H1 (cell line): ENCODE data around the gene LRRC2. TPM values are rescaled to one million over a fixed set of nuclear protein-coding genes. Genes with fewer than 3 reads are reported as not detected.
A peak's percentile ranks its signal among the peaks of the same experiment; 100 is the strongest.

Experiments
- CTCF ChIA-PET: fragments of 300-600 bp; sonication (Branson Sonifier 250); formaldehyde crosslinking; loops from one replicate; lab custom pipeline; 2021; ENCODE audit not compliant: partially characterized antibody; lab: Charles Lee
- POLR2A ChIA-PET: fragments of 300-600 bp; sonication (Branson Sonifier 250); formaldehyde crosslinking; loops from one replicate; lab custom pipeline; 2021; ENCODE audit warnings: inconsistent platforms; ENCODE audit not compliant: partially characterized antibody; lab: Charles Lee
- DNase-seq, 2 experiments: peaks; one replicate each; pipeline versions ENCODE4 v3.0.0 to v3.0.0-alpha.2; 2010 to 2022; ENCODE audit warnings: low spot score in 2 of 2, low read depth in 1 of 2, mixed read lengths in 1 of 2
- FAIRE-seq: peaks from 2 replicates; lab custom pipeline; 2011; peaks lifted over from hg19 to GRCh38; lab: Jason Lieb, UNC
- H2AFZ ChIP-seq: 2 replicates; pipeline ENCODE4 v1.8.1; 2012; ENCODE audit warnings: low read length, inconsistent platforms
- H2AK5ac ChIP-seq: 2 replicates; pipeline ENCODE4 v1.6.1; 2013; ENCODE audit warnings: low read depth, low read length
- H2BK120ac ChIP-seq: replicated peaks from 2 replicates; pipeline ENCODE3; 2013; ENCODE audit warnings: low read depth, low read length, inconsistent platforms
- H2BK12ac ChIP-seq: 2 replicates; pipeline ENCODE4 v1.6.1; 2013; ENCODE audit warnings: low read depth, low read length
- H2BK15ac ChIP-seq: 2 replicates; pipeline ENCODE4 v1.6.1; 2013; ENCODE audit warnings: low read length
- H2BK20ac ChIP-seq: 2 replicates; pipeline ENCODE4 v1.6.1; 2013; ENCODE audit warnings: low read length
- H2BK5ac ChIP-seq: 2 replicates; pipeline ENCODE4 v1.6.1; 2013; ENCODE audit warnings: low read depth, low read length
- H3K14ac ChIP-seq: 2 replicates; pipeline ENCODE4 v1.6.1; 2013; ENCODE audit warnings: inconsistent platforms; ENCODE audit not compliant: insufficient read length
- H3K18ac ChIP-seq: 2 replicates; pipeline ENCODE4 v1.6.1; 2013; ENCODE audit warnings: low read length; ENCODE audit errors: extremely low read depth
- H3K23ac ChIP-seq: 2 replicates; pipeline ENCODE4 v1.6.1; 2013; ENCODE audit warnings: inconsistent platforms; ENCODE audit not compliant: insufficient read length
- H3K23me2 ChIP-seq: 2 replicates; pipeline ENCODE4 v1.6.1; 2013; ENCODE audit warnings: low read depth, low read length
- H3K27ac ChIP-seq: 2 replicates; pipeline ENCODE4 v1.6.1; 2011; ENCODE audit warnings: low read depth, low read length, inconsistent platforms
- H3K27me3 ChIP-seq, 4 experiments: replicated peaks in 1 of 4; 1 replicate in 1 of 4; 2 replicates in 3 of 4; pipeline versions ENCODE4 v1.6.1 to v1.8.1; 2011 to 2013; ENCODE audit warnings: low read length in 3 of 4, mild to moderate bottlenecking in 3 of 4, inconsistent platforms in 2 of 4, mixed read lengths in 2 of 4, moderate library complexity in 1 of 4; ENCODE audit not compliant: control insufficient read depth in 3 of 4, insufficient read depth in 3 of 4; ENCODE audit errors: extremely low read depth in 1 of 4
- H3K36me3 ChIP-seq, 4 experiments: 2 replicates each; pipeline versions ENCODE4 v1.6.1 to v1.8.1; 2011 to 2013; ENCODE audit warnings: mild to moderate bottlenecking in 4 of 4, low read length in 3 of 4, moderate library complexity in 2 of 4, control low read depth in 1 of 4, inconsistent platforms in 1 of 4; ENCODE audit not compliant: insufficient read depth in 4 of 4, control insufficient read depth in 2 of 4
- H3K4ac ChIP-seq: replicated peaks from 2 replicates; pipeline ENCODE3; 2013; ENCODE audit warnings: low read length, low read depth, mixed read lengths, inconsistent platforms; ENCODE audit not compliant: insufficient read length
- H3K4me1 ChIP-seq, 4 experiments: replicated peaks in 1 of 4; 1 replicate in 1 of 4; 2 replicates in 3 of 4; pipeline versions ENCODE4 v1.6.1 to v1.8.1; 2011 to 2013; ENCODE audit warnings: low read length in 3 of 4, inconsistent platforms in 2 of 4, mixed read lengths in 1 of 4; ENCODE audit not compliant: insufficient read depth in 4 of 4, control insufficient read depth in 3 of 4
- H3K4me2 ChIP-seq, 2 experiments: 2 replicates each; pipeline versions ENCODE4 v1.6.1 to v1.8.1; 2011 to 2013; ENCODE audit warnings: low read depth in 2 of 2, low read length in 2 of 2, control low read depth in 1 of 2, inconsistent platforms in 1 of 2, mild to moderate bottlenecking in 1 of 2; ENCODE audit not compliant: insufficient read depth in 1 of 2
- H3K4me3 ChIP-seq, 4 experiments: fragments of 200-600, 300-600 bp in 1 of 4; sonication (generic), shearing (Covaris generic), sonication (Bioruptor Twin) in 1 of 4; 2 replicates each; pipeline versions ENCODE4 v1.5.1 to v1.8.1; 2011 to 2016; ENCODE audit warnings: low read length in 4 of 4, low read depth in 3 of 4, control low read depth in 2 of 4, inconsistent platforms in 2 of 4, mild to moderate bottlenecking in 2 of 4, mixed read lengths in 1 of 4, moderate library complexity in 1 of 4; ENCODE audit not compliant: insufficient read depth in 2 of 4; ENCODE audit errors: extremely low read depth in 1 of 4
- H3K56ac ChIP-seq: replicated peaks from 2 replicates; pipeline ENCODE3; 2013; ENCODE audit warnings: low read depth, mild to moderate bottlenecking, mixed read lengths, low read length, inconsistent platforms; ENCODE audit not compliant: insufficient read length
- H3K79me1 ChIP-seq: 2 replicates; pipeline ENCODE4 v1.6.1; 2013; ENCODE audit warnings: low read depth, low read length, control low read depth
- H3K79me2 ChIP-seq, 2 experiments: 2 replicates each; pipeline versions ENCODE4 v1.6.1 to v1.8.1; 2012 to 2013; ENCODE audit warnings: low read length in 2 of 2, mild to moderate bottlenecking in 2 of 2, inconsistent platforms in 1 of 2; ENCODE audit not compliant: insufficient read depth in 2 of 2, control insufficient read depth in 1 of 2
- H3K9ac ChIP-seq, 4 experiments: replicated peaks in 1 of 4; 1 replicate in 1 of 4; 2 replicates in 3 of 4; pipeline versions ENCODE4 v1.6.1 to v1.8.1; 2011 to 2013; ENCODE audit warnings: low read depth in 3 of 4, low read length in 3 of 4, control low read depth in 2 of 4, mild to moderate bottlenecking in 2 of 4, moderate library complexity in 2 of 4, inconsistent platforms in 1 of 4; ENCODE audit errors: extremely low read depth in 1 of 4
- H3K9me3 ChIP-seq, 2 experiments: 2 replicates each; pipeline versions ENCODE4 v1.6.1 to v1.8.1; 2012 to 2013; ENCODE audit warnings: mild to moderate bottlenecking in 2 of 2, moderate library complexity in 2 of 2, control low read depth in 1 of 2, inconsistent platforms in 1 of 2, low read depth in 1 of 2, low read length in 1 of 2, mixed read lengths in 1 of 2; ENCODE audit not compliant: insufficient read depth in 2 of 2
- H4K20me1 ChIP-seq, 2 experiments: replicated peaks in 1 of 2; 2 replicates each; pipeline versions ENCODE3 to v1.8.1; 2011 to 2013; ENCODE audit warnings: inconsistent platforms in 2 of 2, low read length in 2 of 2, mild to moderate bottlenecking in 1 of 2; ENCODE audit not compliant: insufficient read depth in 2 of 2, control insufficient read depth in 1 of 2
- H4K5ac ChIP-seq: 2 replicates; pipeline ENCODE4 v1.6.1; 2013; ENCODE audit warnings: low read length, low read depth, mixed read lengths, inconsistent platforms; ENCODE audit not compliant: insufficient read length
- H4K8ac ChIP-seq: 2 replicates; pipeline ENCODE4 v1.8.0; 2013; ENCODE audit warnings: mild to moderate bottlenecking, moderate library complexity, low read length, inconsistent platforms; ENCODE audit not compliant: insufficient read depth; ENCODE audit errors: extremely low read depth
- H4K91ac ChIP-seq: replicated peaks from 2 replicates; pipeline ENCODE3; 2013; ENCODE audit warnings: low read length, mixed read lengths, inconsistent platforms; ENCODE audit not compliant: insufficient read length
- ASH2L ChIP-seq: fragments of 200-600, 300-600 bp; sonication (generic); IDR thresholded peaks from one replicate; pipeline ENCODE4 v1.7.1; 2017; ENCODE audit warnings: low read length
- NRF1 ChIP-seq: IDR thresholded peaks from 2 replicates; pipeline ENCODE4 v1.6.1; 2011; ENCODE audit warnings: mild to moderate bottlenecking, low read depth, low read length, improper control_type of control experiment
- POLR2A ChIP-seq, 2 experiments: IDR thresholded peaks; 1 replicate in 1 of 2; 2 replicates in 1 of 2; pipeline ENCODE4 v1.6.1; 2011; ENCODE audit warnings: low read depth in 2 of 2, low read length in 2 of 2, mild to moderate bottlenecking in 2 of 2; ENCODE audit errors: control extremely low read depth in 1 of 2
- POU5F1 ChIP-seq: IDR thresholded peaks from 2 replicates; pipeline ENCODE4 v1.6.1; 2011; ENCODE audit warnings: low read depth, mild to moderate bottlenecking, low read length, moderate library complexity
- RFX5 ChIP-seq: IDR thresholded peaks from 2 replicates; pipeline ENCODE4 v1.6.1; 2011; ENCODE audit warnings: low read depth, low read length, improper control_type of control experiment, borderline replicate concordance
- RNF2 ChIP-seq: fragments of 200-900, 300-1000 bp; sonication (generic); IDR thresholded peaks from 2 replicates; pipeline ENCODE4 v1.7.1; 2016; ENCODE audit warnings: borderline replicate concordance, low read depth, mild to moderate bottlenecking, antibody characterized with exemption, low read length; ENCODE audit not compliant: poor library complexity, severe bottlenecking; ENCODE audit errors: missing control alignments
- WGBS, 2 experiments: shearing (Covaris generic) in 1 of 2; methylation state at CpG; one replicate each; pipeline versions ENCODE4 v1.1.6 to v1.1.7; 2013 to 2015; ENCODE audit warnings: low lambda C conversion rate in 2 of 2, mixed read lengths in 2 of 2, inconsistent platforms in 1 of 2, low coverage in 1 of 2, missing lambda C conversion rate in 1 of 2; ENCODE audit not compliant: insufficient replicate concordance in 2 of 2, insufficient coverage in 1 of 2, insufficient read length in 1 of 2; ENCODE audit errors: extremely low coverage in 1 of 2, missing lambda C conversion rate in 1 of 2; 5-methylcytosine and 5-hydroxymethylcytosine counted together
- polyA plus RNA-seq, 7 experiments: library from polyadenylated mRNA; depleted of rRNA in 3 of 7; stranded (reverse) in 5 of 7; unstranded in 2 of 7; fragments of >200 nt in 5 of 7; fragments of 200-250 nt in 2 of 7; gene quantifications; 1 replicate in 5 of 7; 2 replicates in 1 of 7; 4 replicates in 1 of 7; pipeline versions ENCODE4 v1.2.1 to v1.2.3, GENCODE V29; 2011 to 2013; ENCODE audit warnings: missing spikeins in 2 of 7, mixed read lengths in 2 of 7
- total RNA-seq: library from RNA; stranded (reverse); fragmentation: NEBNext Ultra II Directional; extraction: Animal tissue kit (Norgen Biotek cat#: 25700); gene quantifications from 2 replicates; pipeline ENCODE4 v1.2.1, GENCODE V29; 2021

The LRRC2 gene
- total and polyA plus RNA-seq, 2 of the 8 experiments (the other 6 are each of a cell fraction or from before 2014, with no cell fraction given), result 1.4 to 6.4 TPM

- Histone ChIP-seq H4K20me1 (no peaks in the 10 kb centered on the region), H2BK15ac (peak overlapping the region; percentile 62; the same call in 1 of the 2 replicates), H3K23ac (no peak overlapping the region), H3K27ac (no peak overlapping the region), H4K91ac (peak overlapping the region; percentile 26), H3K23me2 (no peaks in the 10 kb centered on the region), H3K79me2 (no peaks in the 10 kb centered on the region), H3K36me3 (no peaks in the 10 kb centered on the region), H2BK20ac (peak overlapping the region; percentile 63; the same call in 1 of the 2 replicates), H3K27me3 (no peaks in the 10 kb centered on the region), H3K79me1 (no peaks in the 10 kb centered on the region), H4K5ac (no peak overlapping the region), H3K4me3 (no peak overlapping the region), H3K9me3 (no peaks in the 10 kb centered on the region), H2AFZ (no peak overlapping the region), H2BK12ac (no peak overlapping the region; the same call in 1 of the 2 replicates), H4K8ac (no peak overlapping the region), H2BK5ac (no peak overlapping the region), H3K56ac (no peak overlapping the region), H3K4me1 (peaks cover 11 to 21% (median 19%) of the 10 kb centered on the region in 4 experiments), H3K4ac (no peak overlapping the region), H3K4me2 (no peak overlapping the region), H3K14ac (no peak overlapping the region), H3K18ac (no peak overlapping the region), H2BK120ac (no peak overlapping the region), H2AK5ac (peak overlapping the region; percentile 26; the same call in 1 of the 2 replicates), H3K9ac (no peak overlapping the region)
- POLR2A ChIA-PET, result interaction anchor here (0.7 to 2.5 kb wide), 9 partner anchors 9 to 44 kb away, joined by 3 to 11 read pairs (median 4); partner anchors contain the start of gene RTP3
- DNase-seq (no peak), FAIRE-seq (no peak)
- CTCF ChIA-PET, result interaction anchor here (1.1 to 2.9 kb wide), 5 partner anchors 9 to 53 kb away, joined by 3 to 19 read pairs (median 6); no protein-coding TSS in a partner anchor
- 100% methylated on average over 1 of the region's 1 CpG; no CpG with 5 or more reads in 1 of the 2 experiments for WGBS, 2 experiments
- TF ChIP-seq RNF2 (no peak), POU5F1 (no peak), NRF1 (no peak), RFX5 (no peak), ASH2L (no peak), POLR2A (IDR thresholded peaks at IDR 0.05; ENCODE audit: control extremely low read depth in 1 of 2, low read depth in 2 of 2, low read length in 2 of 2) (no peak)
These were observed 24.3 kb downstream of the LRRC2 start for GRCh38 chr3:46541835-46542234.
